ENCODE measurements around the gene TASP1.
"Not testable (repeated sequence)": the region's sequence is repeated elsewhere in the genome, so short reads cannot be mapped to it uniquely, and the experiment has no call there.

The TASP1 gene

DNA sequence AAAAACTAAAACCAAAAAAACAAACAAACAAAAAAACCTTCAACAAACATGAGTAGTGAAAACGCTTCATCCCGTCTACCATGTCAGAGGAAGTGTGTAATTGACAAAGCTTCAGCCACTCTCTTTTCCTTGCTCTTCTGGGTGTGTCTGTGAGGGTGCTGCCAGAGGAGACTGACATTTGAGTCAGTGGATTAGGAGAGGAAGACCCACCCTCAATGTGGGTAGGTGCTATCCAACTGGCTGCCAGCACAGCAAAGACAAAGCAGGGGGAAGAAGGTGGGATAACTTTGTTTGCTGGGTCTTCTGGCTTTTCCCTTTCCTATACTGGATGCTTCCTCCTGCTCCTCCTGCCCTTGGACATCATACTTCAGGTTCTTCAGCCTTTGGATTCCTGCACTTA is 145.6 kb downstream of the TASP1 start:
- DNase-seq (ENCODE audit: low read depth) = no peak

GRCh38 chr20:13492001-13492481 is 146.7 kb downstream of the TASP1 start:
- DNase-seq (ENCODE audit: low read depth) = no peak

DNA sequence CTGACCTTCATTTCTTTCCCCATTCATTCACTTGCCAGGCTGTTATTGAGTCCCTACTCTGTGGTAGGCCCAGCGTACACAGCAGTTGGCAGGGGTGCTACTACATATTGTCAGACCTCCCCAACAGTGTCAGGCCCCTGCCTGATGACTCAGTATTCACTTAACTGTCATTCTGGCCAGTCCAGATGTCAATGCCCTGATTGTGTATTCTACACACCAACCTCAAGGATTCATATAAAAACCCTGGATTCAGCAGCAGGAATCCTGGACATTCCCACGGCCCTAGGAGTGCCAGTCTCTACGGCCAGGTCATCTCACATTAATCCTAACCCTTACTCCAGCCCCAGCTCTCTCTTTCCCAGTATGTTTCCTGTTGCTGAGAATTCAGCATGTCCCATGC is 151.5 kb downstream of the TASP1 start:
- no peak for DNase-seq (ENCODE audit: low read depth)

GRCh38 chr20:13486694-13487093 is 152.0 kb downstream of the TASP1 start:
- no peak for DNase-seq (ENCODE audit: low read depth)

- no peak for DNase-seq (ENCODE audit: low read depth)
Measured at GRCh38 chr20:13485576-13485975, 153.2 kb downstream of the TASP1 start.

GRCh38 chr20:13485019-13485418 is 153.7 kb downstream of the TASP1 start:
- not testable (repeated sequence) for DNase-seq (ENCODE audit: low read depth)

GRCh38 chr20:13483472-13483871 is 155.3 kb downstream of the TASP1 start:
- DNase-seq (ENCODE audit: low read depth) = not testable (repeated sequence)

- no peak for DNase-seq (ENCODE audit: low read depth)
Measured at GRCh38 chr20:13478366-13478765, 160.4 kb downstream of the TASP1 start.

DNA sequence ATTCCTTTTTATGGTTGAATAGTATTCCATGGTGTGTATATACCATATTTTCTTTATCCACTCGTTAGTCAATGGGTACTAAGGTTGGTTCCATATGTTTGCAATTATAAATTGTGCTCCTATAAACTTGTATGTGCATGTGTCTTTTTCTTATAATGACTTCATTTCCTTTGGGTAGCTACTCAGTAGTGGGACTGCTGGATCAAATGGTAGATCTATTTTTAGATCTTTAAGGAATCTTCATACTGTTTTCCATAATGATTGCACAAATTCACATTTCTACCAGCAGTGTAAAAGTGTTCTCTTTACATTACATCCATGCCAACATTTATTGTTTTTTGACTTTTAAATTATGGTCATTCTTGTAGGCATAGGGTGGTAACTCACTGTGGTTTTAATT is 164.3 kb downstream of the TASP1 start:
- no peak for DNase-seq (ENCODE audit: low read depth)

GRCh38 chr20:13469262-13469661 is 169.5 kb downstream of the TASP1 start:
- DNase-seq (ENCODE audit: low read depth) = no peak

- DNase-seq (ENCODE audit: low read depth) = no peak
Measured at GRCh38 chr20:13468166-13468565, 170.6 kb downstream of the TASP1 start.

GRCh38 chr20:13464702-13465101 is 174.0 kb downstream of the TASP1 start:
- no peak for DNase-seq (ENCODE audit: low read depth)

DNA sequence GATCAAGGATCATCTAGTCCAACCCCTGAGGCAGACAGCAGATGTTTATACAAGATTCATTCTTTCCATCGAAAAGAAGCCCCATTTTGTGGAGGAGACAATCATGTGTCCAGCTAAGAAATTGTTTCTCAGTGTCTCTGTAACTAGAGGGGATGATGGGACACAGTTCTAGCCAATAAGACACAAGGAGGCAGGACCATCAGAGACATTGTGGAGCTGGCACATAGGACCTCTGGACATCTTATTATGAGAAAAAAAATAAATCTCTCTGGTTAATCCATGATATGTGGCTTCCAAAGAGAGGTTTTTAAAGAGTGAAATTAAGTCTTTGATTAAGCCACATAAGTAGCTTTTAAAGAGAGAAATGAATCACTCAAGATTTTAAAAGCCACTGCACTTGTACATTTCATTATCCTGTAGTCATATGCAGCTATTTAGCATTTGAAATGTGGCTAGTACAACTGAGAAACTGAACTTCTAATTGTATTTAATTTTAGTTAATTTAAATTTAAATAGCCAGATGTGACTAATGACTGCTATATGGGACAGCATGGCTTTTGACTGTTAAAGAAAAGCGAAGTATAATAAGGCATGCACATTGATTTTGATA is 176.8 kb downstream of the TASP1 start:
- no peak for DNase-seq (ENCODE audit: low read depth)

GRCh38 chr20:13458860-13459451 is 179.8 kb downstream of the TASP1 start:
- DNase-seq (ENCODE audit: low read depth) = no peak

DNA sequence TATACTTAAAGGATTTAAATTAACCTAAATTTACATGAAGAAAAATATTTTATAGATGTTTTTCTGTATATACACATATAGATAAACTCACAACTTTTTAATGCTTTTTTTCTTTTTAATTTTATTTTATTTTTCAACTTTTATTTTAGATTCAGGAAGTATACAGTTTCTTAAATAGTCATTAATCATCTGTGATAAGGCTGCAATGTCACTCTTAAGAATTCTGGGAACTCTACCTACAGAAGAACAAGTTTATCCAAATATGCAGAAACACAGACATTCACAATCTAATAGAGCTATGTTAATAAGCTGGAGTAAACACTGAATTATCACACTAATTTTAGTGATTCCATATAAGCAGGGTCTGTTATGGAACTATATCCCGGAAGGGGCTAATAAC is 181.2 kb downstream of the TASP1 start:
- DNase-seq (ENCODE audit: low read depth) = no peak

DNA sequence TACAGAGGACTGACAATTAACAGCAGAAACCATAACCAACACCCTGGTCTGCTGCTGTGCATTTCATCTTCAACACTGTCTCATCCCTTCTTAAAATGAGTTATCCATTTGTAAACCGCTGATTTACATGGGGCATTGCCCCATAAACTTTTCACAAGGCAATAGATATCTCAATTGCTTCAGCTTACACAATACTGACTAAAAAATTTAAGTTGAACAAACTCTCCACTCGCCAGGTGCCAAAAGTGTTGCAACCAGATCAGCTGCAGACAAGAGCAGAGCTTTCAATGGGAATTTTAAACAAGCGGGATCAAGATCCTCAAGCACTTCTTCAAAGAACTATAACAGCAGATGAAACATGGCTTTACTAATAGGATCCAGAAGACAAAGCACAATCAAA is 183.0 kb downstream of the TASP1 start:
- DNase-seq (ENCODE audit: low read depth) = no peak

DNA sequence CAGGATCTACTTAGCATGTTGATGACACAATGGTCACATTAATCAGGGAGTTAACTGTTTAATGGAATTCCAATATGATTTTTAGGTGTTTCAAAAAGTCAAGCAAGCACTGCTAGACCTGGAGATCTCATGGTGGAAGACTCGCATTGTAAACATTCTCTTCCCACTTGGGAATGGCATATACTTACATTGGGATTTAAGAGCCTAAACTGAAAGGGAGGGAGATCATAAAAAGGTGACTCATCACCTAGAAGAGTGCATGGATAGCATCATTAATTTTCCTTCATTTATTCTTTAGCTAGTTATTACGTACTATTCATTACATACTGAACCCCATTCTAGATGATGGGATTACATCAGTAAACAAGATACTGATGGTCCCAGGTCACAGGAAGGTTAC is 185.4 kb downstream of the TASP1 start:
- DNase-seq (ENCODE audit: low read depth) = no peak

DNA sequence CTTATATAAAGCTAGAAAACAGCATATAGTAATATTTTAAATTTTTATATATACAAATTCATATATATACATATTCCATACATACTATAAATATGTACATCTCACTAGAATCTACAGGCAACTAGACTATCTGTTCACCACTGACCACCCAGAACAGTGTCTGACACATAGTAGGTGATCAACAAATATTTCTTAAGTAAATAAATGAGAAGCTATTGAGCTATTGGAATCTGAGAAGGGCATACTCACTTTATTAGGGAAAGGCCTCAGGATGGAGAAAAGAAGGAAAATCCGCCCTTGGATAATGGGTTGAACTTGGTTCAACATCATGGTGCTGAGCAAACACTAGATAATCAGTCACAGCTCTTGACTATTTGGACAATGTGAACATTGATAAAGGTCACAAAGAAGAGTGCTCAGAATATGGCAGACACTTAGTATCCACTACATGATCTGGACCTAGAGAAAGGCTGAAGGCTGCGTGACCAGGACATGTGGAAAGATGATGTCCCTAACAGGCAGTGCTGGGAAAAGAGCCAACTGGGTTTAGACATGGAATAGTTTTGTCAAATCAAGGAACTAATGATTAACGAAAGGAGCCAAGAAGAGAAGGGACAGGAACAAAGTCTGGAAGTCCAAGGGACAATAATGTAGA is 186.1 kb downstream of the TASP1 start:
- DNase-seq (ENCODE audit: low read depth) = no peak

DNA sequence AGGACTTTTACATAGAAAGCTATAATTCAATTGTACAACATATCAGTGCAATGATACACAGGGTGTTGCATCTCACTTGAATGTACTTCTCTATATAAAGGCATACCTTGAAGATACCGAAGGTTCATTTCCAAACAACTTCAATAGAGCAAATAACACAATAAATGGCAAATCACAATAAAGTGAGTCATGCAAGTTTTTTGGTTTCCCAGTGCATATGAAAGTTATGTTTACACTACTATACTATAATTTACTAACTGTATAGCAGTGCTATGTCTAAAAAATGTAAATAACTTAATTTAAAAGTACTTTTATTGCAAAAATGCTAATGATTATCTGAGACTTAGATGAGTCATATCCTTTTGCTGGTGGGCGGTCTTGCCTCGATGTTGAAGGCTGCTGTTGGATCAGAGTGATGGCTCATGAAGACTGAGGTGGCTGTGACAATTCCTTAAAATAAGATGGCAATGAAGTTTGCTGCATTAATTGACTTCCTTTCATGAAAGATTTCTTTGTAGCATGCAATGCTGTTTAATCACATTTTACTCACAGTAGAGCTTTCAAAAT is 188.8 kb downstream of the TASP1 start:
- DNase-seq (ENCODE audit: low read depth) = no peak

DNA sequence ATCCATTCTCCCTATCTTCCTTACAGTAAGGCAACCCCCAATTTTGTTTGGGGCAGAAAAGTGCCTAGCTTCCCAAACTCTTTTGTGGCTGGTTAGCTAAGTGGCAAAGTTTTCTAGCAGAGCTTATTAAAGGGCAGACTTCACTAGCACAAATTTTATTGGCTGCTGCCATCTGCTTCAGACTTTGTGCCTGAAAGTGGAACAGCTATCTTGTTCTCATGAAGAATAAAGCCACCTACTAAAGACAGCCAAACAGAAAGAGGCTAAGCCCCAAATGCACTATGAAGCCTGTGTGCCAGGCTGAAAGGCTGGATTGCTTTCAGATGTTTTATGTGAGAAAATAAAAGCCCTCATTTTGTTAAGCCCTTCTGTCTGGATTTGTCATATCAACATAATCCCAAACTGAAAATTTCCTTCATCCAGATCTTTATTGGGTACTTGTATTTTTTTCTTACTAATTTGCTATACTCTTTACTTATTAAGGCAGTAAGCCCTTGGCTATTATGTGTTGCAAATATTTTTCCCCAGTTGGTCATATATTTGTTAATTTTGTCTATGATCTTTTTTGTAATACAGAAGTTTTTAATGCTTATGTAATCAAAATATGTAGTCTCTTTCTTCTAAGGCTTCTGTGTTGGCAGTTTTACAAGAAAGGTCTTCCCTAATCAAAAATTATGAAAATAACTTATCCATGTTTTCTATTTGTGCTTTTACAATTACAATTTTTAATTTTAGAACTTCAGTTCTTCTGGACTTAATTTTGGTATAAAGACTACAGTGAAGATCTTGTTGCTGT is 191.1 kb downstream of the TASP1 start:
- no peak for DNase-seq (ENCODE audit: low read depth)

- no peak for DNase-seq (ENCODE audit: low read depth)
Measured at GRCh38 chr20:13443690-13444089, 195.0 kb downstream of the TASP1 start.

DNA sequence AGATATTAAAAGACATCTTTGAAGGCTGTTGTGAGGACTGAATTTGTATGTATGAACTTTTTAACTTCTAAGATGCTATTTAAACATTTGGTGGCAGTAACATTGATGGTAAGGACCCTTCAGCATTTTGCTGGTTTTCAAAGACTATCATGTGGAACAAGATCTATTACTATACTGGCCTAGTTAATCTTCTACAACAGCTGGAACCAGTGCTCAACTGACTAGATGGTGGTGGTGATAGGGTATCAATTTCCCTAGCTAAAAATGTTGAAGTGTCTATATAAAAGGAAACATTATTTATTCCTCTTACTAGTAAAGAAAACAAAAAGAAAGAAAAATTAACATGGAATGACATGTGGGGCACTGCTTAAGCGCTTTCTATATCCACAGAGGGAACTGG is 195.7 kb downstream of the TASP1 start:
- DNase-seq (ENCODE audit: low read depth) = no peak
